HepG2 (cell line): ENCODE results near the gene TMEM141. TPM values are rescaled to one million over a fixed set of nuclear protein-coding genes. Genes with fewer than 3 reads are reported as not detected.

Experiments used
- ARNT2 ChIP-seq: sonication (generic); formaldehyde crosslinking; IDR thresholded peaks from 2 replicates; pipeline ENCODE4 v1.8.0; 2022; ENCODE audit warnings: mild to moderate bottlenecking, low read depth, missing genetic modification reagents, moderate library complexity
- HIVEP1 ChIP-seq: sonication (generic); formaldehyde crosslinking; IDR thresholded peaks from 2 replicates; pipeline ENCODE4 v1.4.0; 2020; ENCODE audit warnings: mild to moderate bottlenecking, missing genetic modification reagents
- MAF1 ChIP-seq: sonication (generic); formaldehyde crosslinking; IDR thresholded peaks from 2 replicates; pipeline ENCODE4 v1.5.0; 2020; ENCODE audit warnings: missing genetic modification reagents, borderline replicate concordance
- PATZ1 ChIP-seq: sonication (generic); formaldehyde crosslinking; IDR thresholded peaks from 2 replicates; pipeline ENCODE4 v1.4.0; 2020; ENCODE audit warnings: missing genetic modification reagents
- PRMT3 ChIP-seq: sonication (generic); formaldehyde crosslinking; IDR thresholded peaks from 2 replicates; pipeline ENCODE4 v1.8.1; 2022; ENCODE audit warnings: low read depth, mild to moderate bottlenecking, moderate library complexity, missing genetic modification reagents, borderline replicate concordance
- RFXANK ChIP-seq: IDR thresholded peaks from 2 replicates; pipeline ENCODE4 v1.6.1; 2016
- SALL1 ChIP-seq: sonication (generic); formaldehyde crosslinking; IDR thresholded peaks from 2 replicates; pipeline ENCODE4 v1.8.0; 2022; ENCODE audit warnings: mild to moderate bottlenecking, missing genetic modification reagents
- ZFP91 ChIP-seq: sonication (generic); formaldehyde crosslinking; IDR thresholded peaks from 2 replicates; pipeline ENCODE4 v1.9.0; 2022; ENCODE audit warnings: missing genetic modification reagents, mild to moderate bottlenecking, borderline replicate concordance
- ZMYM4 ChIP-seq: sonication (generic); formaldehyde crosslinking; IDR thresholded peaks from 2 replicates; pipeline ENCODE4 v1.8.1; 2023; ENCODE audit warnings: mild to moderate bottlenecking, missing genetic modification reagents
- ZNF543 ChIP-seq: sonication (generic); formaldehyde crosslinking; IDR thresholded peaks from 2 replicates; pipeline ENCODE4 v1.4.0; 2020; ENCODE audit warnings: mild to moderate bottlenecking, missing genetic modification reagents
- ZNF609 ChIP-seq: sonication (generic); formaldehyde crosslinking; IDR thresholded peaks from 2 replicates; pipeline ENCODE4 v1.4.0; 2020; ENCODE audit warnings: mild to moderate bottlenecking, missing genetic modification reagents, borderline replicate concordance
- ZNF670 ChIP-seq: sonication (generic); formaldehyde crosslinking; IDR thresholded peaks from 2 replicates; pipeline ENCODE4 v1.8.0; 2022; ENCODE audit warnings: mild to moderate bottlenecking, missing genetic modification reagents, borderline replicate concordance
- ZNF773 ChIP-seq: sonication (generic); formaldehyde crosslinking; IDR thresholded peaks from 2 replicates; pipeline ENCODE4 v1.4.0; 2020; ENCODE audit warnings: missing genetic modification reagents, borderline replicate concordance
- polyA plus RNA-seq, 8 experiments: library from polyadenylated mRNA; depleted of rRNA in 3 of 8; stranded (reverse) in 7 of 8; unstranded in 1 of 8; fragments of >200 nt; fragmentation: Illumina TruSeq in 4 of 8; extraction: Trizol in 4 of 8; gene quantifications; 2 replicates each; pipeline versions ENCODE4 v1.2.1 to v1.2.3, GENCODE V29; 2011 to 2016; ENCODE audit warnings: low read depth in 4 of 8, missing spikeins in 1 of 8, mixed read lengths in 1 of 8; ENCODE audit not compliant: insufficient read depth in 1 of 8
- total RNA-seq, 5 experiments: library from RNA; depleted of rRNA; stranded (reverse); fragments of >200 nt; fragmentation: Illumina TruSeq; extraction: Trizol; gene quantifications; 2 replicates each; pipeline ENCODE4 v1.2.3, GENCODE V29; 2016; ENCODE audit warnings: low read depth in 1 of 5
- TF ChIP-seq, protein P1 (sequence below), 2 experiments: sonication (generic) in 1 of 2; formaldehyde crosslinking in 1 of 2; IDR thresholded peaks; 2 replicates each; pipeline versions ENCODE4 v1.4.0 to v1.6.1; 2018 to 2020; ENCODE audit warnings: missing genetic modification reagents in 2 of 2, borderline replicate concordance in 1 of 2, low read depth in 1 of 2, mild to moderate bottlenecking in 1 of 2, missing biosample characterization in 1 of 2
- TF ChIP-seq, protein P2 (sequence below): sonication (generic); formaldehyde crosslinking; IDR thresholded peaks from 2 replicates; pipeline ENCODE4 v1.4.0; 2020; ENCODE audit warnings: mild to moderate bottlenecking, low read depth, missing genetic modification reagents

Gene TMEM141
- total and polyA plus RNA-seq, 2 of the 13 experiments (the other 11 are each of a cell fraction or from before 2014, with no cell fraction given), result 81.0 to 202 TPM

- TF ChIP-seq ZFP91 (peak; percentile 100), RFXANK (CRISPR knock-in tag) (0 out of 2 replicates have a peak, but pooled peaks have one; percentile 54), PATZ1 (peak; percentile 23), ZMYM4 (0 out of 2 replicates have a peak, but pooled peaks have one; percentile 46), HIVEP1 (peak; percentile 64; the same call in 1 of the 2 replicates), SALL1 (CRISPR knock-in tag) (peak; percentile 43; the same call in 1 of the 2 replicates), ARNT2 (CRISPR knock-in tag) (0 out of 2 replicates have a peak, but pooled peaks have one; percentile 40), PRMT3 (CRISPR knock-in tag) (peak; percentile 48; the same call in 1 of the 2 replicates), ZNF773 (CRISPR knock-in tag) (peak; percentile 15; the same call in 1 of the 2 replicates), ZNF670 (CRISPR knock-in tag) (0 out of 2 replicates have a peak, but pooled peaks have one; percentile 33), MAF1 (CRISPR knock-in tag) (0 out of 2 replicates have a peak, but pooled peaks have one; percentile 47), ZNF543 (peak; percentile 81; the same call in 1 of the 2 replicates), ZNF609 (CRISPR knock-in tag) (peak; percentile 46; the same call in 1 of the 2 replicates)
- TF ChIP-seq, protein P1, sequence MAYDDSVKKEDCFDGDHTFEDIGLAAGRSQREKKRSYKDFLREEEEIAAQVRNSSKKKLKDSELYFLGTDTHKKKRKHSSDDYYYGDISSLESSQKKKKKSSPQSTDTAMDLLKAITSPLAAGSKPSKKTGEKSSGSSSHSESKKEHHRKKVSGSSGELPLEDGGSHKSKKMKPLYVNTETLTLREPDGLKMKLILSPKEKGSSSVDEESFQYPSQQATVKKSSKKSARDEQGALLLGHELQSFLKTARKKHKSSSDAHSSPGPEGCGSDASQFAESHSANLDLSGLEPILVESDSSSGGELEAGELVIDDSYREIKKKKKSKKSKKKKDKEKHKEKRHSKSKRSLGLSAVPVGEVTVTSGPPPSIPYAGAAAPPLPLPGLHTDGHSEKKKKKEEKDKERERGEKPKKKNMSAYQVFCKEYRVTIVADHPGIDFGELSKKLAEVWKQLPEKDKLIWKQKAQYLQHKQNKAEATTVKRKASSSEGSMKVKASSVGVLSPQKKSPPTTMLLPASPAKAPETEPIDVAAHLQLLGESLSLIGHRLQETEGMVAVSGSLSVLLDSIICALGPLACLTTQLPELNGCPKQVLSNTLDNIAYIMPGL (CRISPR knock-in tag; IDR thresholded peaks at IDR 0.05; ENCODE audit: borderline replicate concordance in 1 of 2, low read depth in 1 of 2), result peak; percentile 79 to 92; a peak in 3 of 4 replicates
- TF ChIP-seq, protein P2, sequence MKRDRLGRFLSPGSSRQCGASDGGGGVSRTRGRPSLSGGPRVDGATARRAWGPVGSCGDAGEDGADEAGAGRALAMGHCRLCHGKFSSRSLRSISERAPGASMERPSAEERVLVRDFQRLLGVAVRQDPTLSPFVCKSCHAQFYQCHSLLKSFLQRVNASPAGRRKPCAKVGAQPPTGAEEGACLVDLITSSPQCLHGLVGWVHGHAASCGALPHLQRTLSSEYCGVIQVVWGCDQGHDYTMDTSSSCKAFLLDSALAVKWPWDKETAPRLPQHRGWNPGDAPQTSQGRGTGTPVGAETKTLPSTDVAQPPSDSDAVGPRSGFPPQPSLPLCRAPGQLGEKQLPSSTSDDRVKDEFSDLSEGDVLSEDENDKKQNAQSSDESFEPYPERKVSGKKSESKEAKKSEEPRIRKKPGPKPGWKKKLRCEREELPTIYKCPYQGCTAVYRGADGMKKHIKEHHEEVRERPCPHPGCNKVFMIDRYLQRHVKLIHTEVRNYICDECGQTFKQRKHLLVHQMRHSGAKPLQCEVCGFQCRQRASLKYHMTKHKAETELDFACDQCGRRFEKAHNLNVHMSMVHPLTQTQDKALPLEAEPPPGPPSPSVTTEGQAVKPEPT (CRISPR knock-in tag), result peak; percentile 44; the same call in 1 of the 2 replicates
Observed at GRCh38 chr9:136842380-136842948, 51.3 kb downstream of the TMEM141 start, which contains the start of gene AJM1 (continued).
